ENCODE data around the gene C17orf78. TPM values are rescaled to one million over a fixed set of nuclear protein-coding genes. Genes with fewer than 3 reads are reported as not detected.

C17orf78 gene
- total and polyA plus RNA-seq, 2 of the 8 experiments (the other 6 are each of a cell fraction or from before 2014, with no cell fraction given): not detected

GRCh38 chr17:37438141-37438540, 62.4 kb downstream of the C17orf78 start:
- no peak overlapping the region for H4K5ac ChIP-seq (ENCODE audit: insufficient read length, low read depth, low read length)
- H3K79me1 ChIP-seq (ENCODE audit: low read depth, low read length): no peaks in the 10 kb centered on the region
- H3K4ac ChIP-seq (replicated peaks; ENCODE audit: insufficient read length, low read depth, low read length): no peak overlapping the region
- H4K8ac ChIP-seq (ENCODE audit: extremely low read depth, insufficient read depth, low read length): no peak overlapping the region
- H2BK120ac ChIP-seq (replicated peaks; ENCODE audit: low read depth, low read length): no peak overlapping the region
- H3K56ac ChIP-seq (replicated peaks; ENCODE audit: insufficient read length, low read depth, low read length): no peak overlapping the region
- H2BK20ac ChIP-seq (ENCODE audit: low read length): no peak overlapping the region
- 74% methylated on average over 4 of the region's 4 CpGs; no CpG with 5 or more reads in 1 of the 2 experiments for WGBS, 2 experiments (ENCODE audit: extremely low coverage in 1 of 2, insufficient coverage in 1 of 2, insufficient read length in 1 of 2, insufficient replicate concordance in 2 of 2, low coverage in 1 of 2, low lambda C conversion rate in 2 of 2, missing lambda C conversion rate in 1 of 2)
- no peaks in the 10 kb centered on the region for H3K27me3 ChIP-seq (replicated peaks in 1 of 4; ENCODE audit: control insufficient read depth in 3 of 4, extremely low read depth in 1 of 4, insufficient read depth in 3 of 4, low read length in 3 of 4)
- no peak overlapping the region for H3K9ac ChIP-seq (replicated peaks in 1 of 4; ENCODE audit: extremely low read depth in 1 of 4, low read depth in 3 of 4, low read length in 3 of 4)
- H2BK12ac ChIP-seq (ENCODE audit: low read depth, low read length): no peak overlapping the region
- H3K79me2 ChIP-seq (ENCODE audit: control insufficient read depth in 1 of 2, insufficient read depth in 2 of 2, low read length in 2 of 2): no peaks in the 10 kb centered on the region
- no peaks in the 10 kb centered on the region for H3K23me2 ChIP-seq (ENCODE audit: low read depth, low read length)
- H3K4me2 ChIP-seq (ENCODE audit: insufficient read depth in 1 of 2, low read depth in 2 of 2, low read length in 2 of 2): no peak overlapping the region
- no peak overlapping the region for H4K91ac ChIP-seq (replicated peaks; ENCODE audit: insufficient read length, low read length)
- no peak overlapping the region for H2AK5ac ChIP-seq (ENCODE audit: low read depth, low read length)
- no peaks in the 10 kb centered on the region for H3K4me1 ChIP-seq (replicated peaks in 1 of 4; ENCODE audit: control insufficient read depth in 3 of 4, insufficient read depth in 4 of 4, low read length in 3 of 4)
- H3K14ac ChIP-seq (ENCODE audit: insufficient read length): no peak overlapping the region
- CTCF ChIA-PET (ENCODE audit: partially characterized antibody): interaction anchor here (0.5 to 4.4 kb wide), 30 partner anchors 8 to 543 kb away, joined by 3 to 55 read pairs (median 5); partner anchors contain the start of gene TADA2A
- H3K23ac ChIP-seq (ENCODE audit: insufficient read length): no peak overlapping the region
- DNase-seq (ENCODE audit: low read depth in 1 of 2, low spot score in 2 of 2) (no peak), FAIRE-seq (no peak)
- H3K27ac ChIP-seq (ENCODE audit: low read depth, low read length): no peak overlapping the region
- H3K18ac ChIP-seq (ENCODE audit: extremely low read depth, low read length): no peak overlapping the region
- no peaks in the 10 kb centered on the region for H3K9me3 ChIP-seq (ENCODE audit: insufficient read depth in 2 of 2, low read depth in 1 of 2, low read length in 1 of 2)
- no peak overlapping the region for H2BK15ac ChIP-seq (ENCODE audit: low read length)
- H2AFZ ChIP-seq (ENCODE audit: low read length): no peak overlapping the region
- TF ChIP-seq CEBPB (IDR thresholded peaks at IDR 0.05; ENCODE audit: low read depth, low read length) (no peak), CTCF (IDR thresholded peaks at IDR 0.05; ENCODE audit: control extremely low read depth in 1 of 3, insufficient read depth in 1 of 3, low read depth in 1 of 3, low read length in 3 of 3) (peak in 2 of 3 experiments; percentile 10 to 55; a peak in 2 of 4 replicates)
- POLR2A ChIA-PET (ENCODE audit: partially characterized antibody): interaction anchor here (0.6 to 1.3 kb wide), 4 partner anchors 10 to 97 kb away, joined by 3 to 4 read pairs (median 3); no protein-coding TSS in a partner anchor
- H2BK5ac ChIP-seq (ENCODE audit: low read depth, low read length): no peak overlapping the region
- H3K4me3 ChIP-seq (ENCODE audit: extremely low read depth in 1 of 4, insufficient read depth in 2 of 4, low read depth in 3 of 4, low read length in 4 of 4): no peak overlapping the region
- H3K36me3 ChIP-seq (ENCODE audit: control insufficient read depth in 2 of 4, insufficient read depth in 4 of 4, low read length in 3 of 4): peaks cover 0 to 36% (median 18%) of the 10 kb centered on the region in 4 experiments; a peak in 7 of 8 replicates
- no peaks in the 10 kb centered on the region for H4K20me1 ChIP-seq (replicated peaks in 1 of 2; ENCODE audit: control insufficient read depth in 1 of 2, insufficient read depth in 2 of 2, low read length in 2 of 2)

Measured in H1 (cell line).